ENCODE measurements around the gene ANKRD60. TPM values are rescaled to one million over a fixed set of nuclear protein-coding genes. Genes with fewer than 3 reads are reported as not detected.

Gene ANKRD60
- total RNA-seq, 1 experiment from 2014 or later, result not detected

DNA sequence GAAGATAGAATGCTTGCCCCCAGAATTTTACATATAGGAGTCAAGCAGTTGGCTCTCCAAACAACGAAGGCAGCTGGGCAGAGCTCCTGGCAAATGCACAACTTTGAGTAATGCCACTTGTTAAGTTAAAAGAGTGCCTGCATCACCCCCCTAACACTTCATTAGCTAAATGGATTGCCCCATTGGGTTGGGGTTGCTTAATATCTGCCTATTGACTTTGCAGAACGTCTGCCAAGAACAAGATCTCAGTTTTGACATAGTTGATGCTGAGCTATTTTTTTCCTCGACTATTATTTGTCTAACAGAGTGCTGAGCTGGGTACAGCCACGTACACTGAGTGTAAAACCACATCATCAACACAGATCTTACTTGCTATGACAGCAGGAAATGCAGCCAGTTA is 12.1 kb downstream of the ANKRD60 start:
- H3K27ac Mint-ChIP-seq, result no peak overlapping the region
- H3K4me3 Mint-ChIP-seq, result no peak overlapping the region
- peaks cover 10% of the 10 kb centered on the region for H3K36me3 Mint-ChIP-seq
- CTCF ChIA-PET, result interaction anchor here (0.6 to 1.6 kb wide), 3 partner anchors 13 to 159 kb away, joined by 3 to 5 read pairs (median 5); no protein-coding TSS in a partner anchor
- DNase-seq (ENCODE audit: low spot score) (no peak), ATAC-seq (no peak)
- POLR2A ChIA-PET, result no interaction called here
- peaks cover 7% of the 10 kb centered on the region; the same call in 1 of the 2 replicates for H3K27me3 Mint-ChIP-seq (ENCODE audit: low read depth)
- H3K9me3 Mint-ChIP-seq, result peaks cover 20% of the 10 kb centered on the region
- no peak for TF ChIP-seq GABPB1 (CRISPR knock-in tag; IDR thresholded peaks at IDR 0.05)
- H3K4me1 Mint-ChIP-seq, result no peaks in the 10 kb centered on the region

DNA sequence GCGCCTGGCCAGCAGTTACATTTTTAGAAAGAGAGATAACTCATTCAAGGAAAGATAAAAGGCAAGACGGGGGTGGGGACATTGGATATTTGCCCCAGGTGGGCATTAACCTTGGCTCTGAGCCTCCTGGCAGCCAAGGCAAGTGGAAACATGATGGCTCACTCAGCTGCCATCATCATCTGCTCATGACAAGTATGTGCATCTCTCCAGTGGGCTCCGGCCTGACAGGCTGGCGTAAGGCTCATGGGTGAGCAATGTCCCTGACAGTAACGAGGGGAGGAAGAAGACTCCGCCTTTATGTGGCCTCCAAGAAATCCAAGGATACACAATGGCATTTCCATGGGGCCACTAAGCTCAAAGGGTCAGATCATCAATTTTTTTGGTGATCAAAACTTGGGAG is 13.3 kb downstream of the ANKRD60 start:
- peaks cover 7% of the 10 kb centered on the region; the same call in 1 of the 2 replicates for H3K27me3 Mint-ChIP-seq (ENCODE audit: low read depth)
- DNase-seq (ENCODE audit: low spot score) (no peak), ATAC-seq (no peak)
- H3K9me3 Mint-ChIP-seq, result peaks cover 20% of the 10 kb centered on the region
- ChIA-PET POLR2A (interaction anchor here (0.7 kb wide), 1 partner anchor 115 kb away, joined by 8 read pairs; no protein-coding TSS in a partner anchor), CTCF (interaction anchor here (0.6 to 1.6 kb wide), 4 partner anchors 144 to 1260 kb away, joined by 3 to 5 read pairs (median 3); no protein-coding TSS in a partner anchor)
- TF ChIP-seq ETV6 (CRISPR knock-in tag; IDR thresholded peaks at IDR 0.05) (no peak), GTF2I (CRISPR knock-in tag; conservative IDR thresholded peaks at IDR 0.05) (no peak), KAT7 (CRISPR knock-in tag; IDR thresholded peaks at IDR 0.05; ENCODE audit: borderline replicate concordance) (no peak), CREM (CRISPR knock-in tag; IDR thresholded peaks at IDR 0.05) (no peak), TEAD4 (CRISPR knock-in tag; IDR thresholded peaks at IDR 0.05) (no peak), FOXP1 (CRISPR knock-in tag; IDR thresholded peaks at IDR 0.05; ENCODE audit: borderline replicate concordance) (no peak), MYBL2 (CRISPR knock-in tag; IDR thresholded peaks at IDR 0.05) (no peak), ZNF671 (CRISPR knock-in tag; IDR thresholded peaks at IDR 0.05) (no peak)
- TF ChIP-seq, protein P1, sequence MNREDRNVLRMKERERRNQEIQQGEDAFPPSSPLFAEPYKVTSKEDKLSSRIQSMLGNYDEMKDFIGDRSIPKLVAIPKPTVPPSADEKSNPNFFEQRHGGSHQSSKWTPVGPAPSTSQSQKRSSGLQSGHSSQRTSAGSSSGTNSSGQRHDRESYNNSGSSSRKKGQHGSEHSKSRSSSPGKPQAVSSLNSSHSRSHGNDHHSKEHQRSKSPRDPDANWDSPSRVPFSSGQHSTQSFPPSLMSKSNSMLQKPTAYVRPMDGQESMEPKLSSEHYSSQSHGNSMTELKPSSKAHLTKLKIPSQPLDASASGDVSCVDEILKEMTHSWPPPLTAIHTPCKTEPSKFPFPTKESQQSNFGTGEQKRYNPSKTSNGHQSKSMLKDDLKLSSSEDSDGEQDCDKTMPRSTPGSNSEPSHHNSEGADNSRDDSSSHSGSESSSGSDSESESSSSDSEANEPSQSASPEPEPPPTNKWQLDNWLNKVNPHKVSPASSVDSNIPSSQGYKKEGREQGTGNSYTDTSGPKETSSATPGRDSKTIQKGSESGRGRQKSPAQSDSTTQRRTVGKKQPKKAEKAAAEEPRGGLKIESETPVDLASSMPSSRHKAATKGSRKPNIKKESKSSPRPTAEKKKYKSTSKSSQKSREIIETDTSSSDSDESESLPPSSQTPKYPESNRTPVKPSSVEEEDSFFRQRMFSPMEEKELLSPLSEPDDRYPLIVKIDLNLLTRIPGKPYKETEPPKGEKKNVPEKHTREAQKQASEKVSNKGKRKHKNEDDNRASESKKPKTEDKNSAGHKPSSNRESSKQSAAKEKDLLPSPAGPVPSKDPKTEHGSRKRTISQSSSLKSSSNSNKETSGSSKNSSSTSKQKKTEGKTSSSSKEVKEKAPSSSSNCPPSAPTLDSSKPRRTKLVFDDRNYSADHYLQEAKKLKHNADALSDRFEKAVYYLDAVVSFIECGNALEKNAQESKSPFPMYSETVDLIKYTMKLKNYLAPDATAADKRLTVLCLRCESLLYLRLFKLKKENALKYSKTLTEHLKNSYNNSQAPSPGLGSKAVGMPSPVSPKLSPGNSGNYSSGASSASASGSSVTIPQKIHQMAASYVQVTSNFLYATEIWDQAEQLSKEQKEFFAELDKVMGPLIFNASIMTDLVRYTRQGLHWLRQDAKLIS (CRISPR knock-in tag; IDR thresholded peaks at IDR 0.05; ENCODE audit: borderline replicate concordance), result no peak
- TF ChIP-seq, protein P2, sequence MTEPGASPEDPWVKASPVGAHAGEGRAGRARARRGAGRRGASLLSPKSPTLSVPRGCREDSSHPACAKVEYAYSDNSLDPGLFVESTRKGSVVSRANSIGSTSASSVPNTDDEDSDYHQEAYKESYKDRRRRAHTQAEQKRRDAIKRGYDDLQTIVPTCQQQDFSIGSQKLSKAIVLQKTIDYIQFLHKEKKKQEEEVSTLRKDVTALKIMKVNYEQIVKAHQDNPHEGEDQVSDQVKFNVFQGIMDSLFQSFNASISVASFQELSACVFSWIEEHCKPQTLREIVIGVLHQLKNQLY (CRISPR knock-in tag; IDR thresholded peaks at IDR 0.05), result no peak
- H3K4me1 Mint-ChIP-seq, result no peaks in the 10 kb centered on the region
- no peak overlapping the region for H3K27ac Mint-ChIP-seq
- H3K36me3 Mint-ChIP-seq, result peaks cover 10% of the 10 kb centered on the region
- H3K4me3 Mint-ChIP-seq, result no peak overlapping the region

DNA sequence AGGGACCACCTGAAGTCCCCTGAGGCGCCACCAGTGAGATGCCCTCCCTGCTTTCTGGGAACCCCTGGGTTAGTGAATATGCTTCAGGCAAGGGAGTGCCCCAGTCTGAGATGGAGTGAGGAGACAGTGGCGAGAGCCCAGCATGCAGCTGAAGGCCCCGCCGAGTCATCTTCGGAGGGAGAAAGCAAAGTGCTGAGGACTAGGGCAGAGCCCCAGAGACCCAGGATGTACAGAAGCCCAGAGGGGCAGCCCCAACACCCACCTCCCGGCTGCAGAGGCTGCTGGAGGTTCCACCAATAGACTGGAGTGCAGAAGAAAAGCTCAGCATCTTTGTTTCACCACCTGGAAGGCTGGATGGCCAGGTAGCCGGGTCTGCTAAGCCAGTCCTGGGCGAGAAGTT is 14.1 kb downstream of the ANKRD60 start:
- no peak for ATAC-seq
- CTCF ChIA-PET, result interaction anchor here (0.6 to 1.4 kb wide), 4 partner anchors 66 to 624 kb away, joined by 3 to 5 read pairs (median 3); no protein-coding TSS in a partner anchor
- H3K4me1 Mint-ChIP-seq, result peaks cover 4% of the 10 kb centered on the region

DNA sequence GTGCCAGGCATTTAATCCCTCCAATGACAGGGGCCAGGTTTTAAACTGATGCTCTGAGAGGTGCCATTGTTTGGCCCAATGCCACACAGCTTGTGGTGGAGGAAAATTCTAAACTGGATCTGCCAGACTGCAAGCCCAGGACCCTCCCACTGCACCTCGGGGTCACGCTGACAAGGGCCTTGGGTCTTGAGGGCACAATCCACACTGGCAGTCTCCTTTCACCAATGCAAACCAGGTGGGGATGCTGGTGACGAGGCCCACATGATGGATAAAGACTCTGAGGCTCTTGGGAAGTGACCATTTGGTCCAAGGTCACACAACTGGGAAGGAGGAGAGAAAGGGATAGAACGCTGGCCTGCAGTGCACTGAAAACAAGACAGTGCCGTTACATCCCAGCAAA is 14.7 kb downstream of the ANKRD60 start:
- CTCF ChIA-PET, result no interaction called here
- H3K4me1 Mint-ChIP-seq, result peaks cover 4% of the 10 kb centered on the region

More for the DNA sequence above, 14.1 kb downstream of the ANKRD60 start:
- no peak for TF ChIP-seq ELF4 (CRISPR knock-in tag; IDR thresholded peaks at IDR 0.05; ENCODE audit: low read depth)
- no peak for TF ChIP-seq FOXK1 (CRISPR knock-in tag; IDR thresholded peaks at IDR 0.05)
- TF ChIP-seq, protein P3, sequence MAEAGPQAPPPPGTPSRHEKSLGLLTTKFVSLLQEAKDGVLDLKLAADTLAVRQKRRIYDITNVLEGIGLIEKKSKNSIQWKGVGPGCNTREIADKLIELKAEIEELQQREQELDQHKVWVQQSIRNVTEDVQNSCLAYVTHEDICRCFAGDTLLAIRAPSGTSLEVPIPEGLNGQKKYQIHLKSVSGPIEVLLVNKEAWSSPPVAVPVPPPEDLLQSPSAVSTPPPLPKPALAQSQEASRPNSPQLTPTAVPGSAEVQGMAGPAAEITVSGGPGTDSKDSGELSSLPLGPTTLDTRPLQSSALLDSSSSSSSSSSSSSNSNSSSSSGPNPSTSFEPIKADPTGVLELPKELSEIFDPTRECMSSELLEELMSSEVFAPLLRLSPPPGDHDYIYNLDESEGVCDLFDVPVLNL (CRISPR knock-in tag; IDR thresholded peaks at IDR 0.05; ENCODE audit: borderline replicate concordance, low read depth), result no peak
- TF ChIP-seq GABPB1 (CRISPR knock-in tag; IDR thresholded peaks at IDR 0.05), result no peak
- Mint-ChIP-seq H3K36me3 (peaks cover 9% of the 10 kb centered on the region), H3K4me3 (no peak overlapping the region), H3K27me3 (ENCODE audit: low read depth) (peaks cover 5% of the 10 kb centered on the region; the same call in 1 of the 2 replicates), H3K27ac (no peak overlapping the region), H3K9me3 (peaks cover 14% of the 10 kb centered on the region)
- POLR2A ChIA-PET, result interaction anchor here (0.7 kb wide), 1 partner anchor 10 kb away, joined by 5 read pairs; no protein-coding TSS in a partner anchor
- no peak for DNase-seq (ENCODE audit: low spot score)

More for the DNA sequence above, 14.7 kb downstream of the ANKRD60 start:
- TF ChIP-seq, protein P4, sequence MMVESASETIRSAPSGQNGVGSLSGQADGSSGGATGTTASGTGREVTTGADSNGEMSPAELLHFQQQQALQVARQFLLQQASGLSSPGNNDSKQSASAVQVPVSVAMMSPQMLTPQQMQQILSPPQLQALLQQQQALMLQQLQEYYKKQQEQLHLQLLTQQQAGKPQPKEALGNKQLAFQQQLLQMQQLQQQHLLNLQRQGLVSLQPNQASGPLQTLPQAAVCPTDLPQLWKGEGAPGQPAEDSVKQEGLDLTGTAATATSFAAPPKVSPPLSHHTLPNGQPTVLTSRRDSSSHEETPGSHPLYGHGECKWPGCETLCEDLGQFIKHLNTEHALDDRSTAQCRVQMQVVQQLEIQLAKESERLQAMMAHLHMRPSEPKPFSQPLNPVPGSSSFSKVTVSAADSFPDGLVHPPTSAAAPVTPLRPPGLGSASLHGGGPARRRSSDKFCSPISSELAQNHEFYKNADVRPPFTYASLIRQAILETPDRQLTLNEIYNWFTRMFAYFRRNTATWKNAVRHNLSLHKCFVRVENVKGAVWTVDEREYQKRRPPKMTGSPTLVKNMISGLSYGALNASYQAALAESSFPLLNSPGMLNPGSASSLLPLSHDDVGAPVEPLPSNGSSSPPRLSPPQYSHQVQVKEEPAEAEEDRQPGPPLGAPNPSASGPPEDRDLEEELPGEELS (CRISPR knock-in tag; IDR thresholded peaks at IDR 0.05), result no peak
- TF ChIP-seq CREB1 (CRISPR knock-in tag; IDR thresholded peaks at IDR 0.05) (no peak), ZNF671 (CRISPR knock-in tag; IDR thresholded peaks at IDR 0.05) (no peak), OVOL2 (CRISPR knock-in tag; IDR thresholded peaks at IDR 0.05; ENCODE audit: borderline replicate concordance) (no peak), SOX15 (CRISPR knock-in tag; IDR thresholded peaks at IDR 0.05) (no peak), GTF2I (CRISPR knock-in tag; conservative IDR thresholded peaks at IDR 0.05) (no peak), NR2C2 (CRISPR knock-in tag; IDR thresholded peaks at IDR 0.05) (no peak), IRF2 (CRISPR knock-in tag; IDR thresholded peaks at IDR 0.05; ENCODE audit: borderline replicate concordance, low read depth) (no peak)
- H3K36me3 Mint-ChIP-seq, result peaks cover 3% of the 10 kb centered on the region; the same call in 1 of the 2 replicates
- no peak overlapping the region for H3K27ac Mint-ChIP-seq
- no peak overlapping the region for H3K4me3 Mint-ChIP-seq
- ATAC-seq (no peak), DNase-seq (ENCODE audit: low spot score) (no peak)
- H3K27me3 Mint-ChIP-seq (ENCODE audit: low read depth), result no peaks in the 10 kb centered on the region
- POLR2A ChIA-PET, result no interaction called here
- H3K9me3 Mint-ChIP-seq, result peaks cover 8% of the 10 kb centered on the region

Measured in WTC11 (cell line).